ENCODE measurements around the gene HIVEP3. TPM values are rescaled to one million over a fixed set of nuclear protein-coding genes. Genes with fewer than 3 reads are reported as not detected.

Gene HIVEP3
- total RNA-seq, 1 donor from 2014 or later: 1.2 TPM

- Mint-ChIP-seq H3K4me1 (peaks cover 8% of the 10 kb centered on the region), H3K4me3 (no peak overlapping the region), H3K27me3 (ENCODE audit: low read depth) (no peaks in the 10 kb centered on the region), H3K9me3 (no peaks in the 10 kb centered on the region), H3K36me3 (ENCODE audit: low read depth) (no peaks in the 10 kb centered on the region), H3K27ac (ENCODE audit: unreplicated experiment) (no peak overlapping the region)
- no peak for DNase-seq (ENCODE audit: low read depth, low spot score)
- no peak for TF ChIP-seq CTCF (conservative IDR thresholded peaks at IDR 0.05)
Measured at GRCh38 chr1:41476807-41477361, 441.8 kb downstream of the HIVEP3 start.

- peak; percentile 27 for TF ChIP-seq CTCF (conservative IDR thresholded peaks at IDR 0.05)
- Mint-ChIP-seq H3K9me3 (no peaks in the 10 kb centered on the region), H3K36me3 (ENCODE audit: low read depth) (no peaks in the 10 kb centered on the region), H3K4me3 (no peak overlapping the region), H3K27ac (ENCODE audit: unreplicated experiment) (no peak overlapping the region), H3K4me1 (peaks cover 8% of the 10 kb centered on the region), H3K27me3 (ENCODE audit: low read depth) (no peaks in the 10 kb centered on the region)
- DNase-seq (ENCODE audit: low read depth, low spot score): no peak
Measured at GRCh38 chr1:41475859-41476567, 442.7 kb downstream of the HIVEP3 start.

GRCh38 chr1:41475346-41475745 is 443.4 kb downstream of the HIVEP3 start:
- Mint-ChIP-seq H3K36me3 (ENCODE audit: low read depth) (no peaks in the 10 kb centered on the region), H3K4me1 (peaks cover 8% of the 10 kb centered on the region), H3K4me3 (no peak overlapping the region), H3K9me3 (no peaks in the 10 kb centered on the region), H3K27me3 (ENCODE audit: low read depth) (no peaks in the 10 kb centered on the region), H3K27ac (ENCODE audit: unreplicated experiment) (no peak overlapping the region)
- TF ChIP-seq CTCF (conservative IDR thresholded peaks at IDR 0.05): no peak
- DNase-seq (ENCODE audit: low read depth, low spot score): no peak

GRCh38 chr1:41474490-41475271 is 444.0 kb downstream of the HIVEP3 start:
- no peak for DNase-seq (ENCODE audit: low read depth, low spot score)
- no peaks in the 10 kb centered on the region for H3K9me3 Mint-ChIP-seq
- H3K27me3 Mint-ChIP-seq (ENCODE audit: low read depth): no peaks in the 10 kb centered on the region
- H3K4me1 Mint-ChIP-seq: peaks cover 8% of the 10 kb centered on the region
- H3K36me3 Mint-ChIP-seq (ENCODE audit: low read depth): no peaks in the 10 kb centered on the region
- TF ChIP-seq CTCF (conservative IDR thresholded peaks at IDR 0.05): no peak
- no peak overlapping the region for H3K27ac Mint-ChIP-seq (ENCODE audit: unreplicated experiment)
- H3K4me3 Mint-ChIP-seq: no peak overlapping the region

- H3K4me3 Mint-ChIP-seq: no peak overlapping the region
- TF ChIP-seq CTCF (conservative IDR thresholded peaks at IDR 0.05): no peak
- no peaks in the 10 kb centered on the region for H3K36me3 Mint-ChIP-seq (ENCODE audit: low read depth)
- no peaks in the 10 kb centered on the region for H3K27me3 Mint-ChIP-seq (ENCODE audit: low read depth)
- H3K9me3 Mint-ChIP-seq: no peaks in the 10 kb centered on the region
- peaks cover 8% of the 10 kb centered on the region for H3K4me1 Mint-ChIP-seq
- no peak for DNase-seq (ENCODE audit: low read depth, low spot score)
- H3K27ac Mint-ChIP-seq (ENCODE audit: unreplicated experiment): no peak overlapping the region
Measured at GRCh38 chr1:41473738-41474362, 444.9 kb downstream of the HIVEP3 start.

All from neural crest cell (in vitro differentiated cells).